Esophagus muscularis mucosa (tissue), 4 donors: ENCODE results near the gene WFDC13. TPM values are rescaled to one million over a fixed set of nuclear protein-coding genes. Genes with fewer than 3 reads are reported as not detected.
"Not testable (repeated sequence)": the region's sequence is repeated elsewhere in the genome, so short reads cannot be mapped to it uniquely, and the experiment has no call there.

ENCODE experiments used
- DNase-seq: peaks from one replicate; pipeline ENCODE4 v3.0.0-alpha.2; 2017; ENCODE audit errors: extremely low spot score
- H3K27ac ChIP-seq, 4 donors: fragments of 200-600 bp; sonication (generic); replicated peaks in 1 of 4; 1 replicate in 3 of 4; 2 replicates in 1 of 4; pipeline ENCODE4 v1.5.1; 2016 to 2019; ENCODE audit warnings: mild to moderate bottlenecking in 1 of 4
- H3K27me3 ChIP-seq, 4 donors: fragments of 200-600 bp; sonication (generic); one replicate each; pipeline versions ENCODE4 v1.5.1 to v1.6.0; 2016 to 2019
- H3K36me3 ChIP-seq, 4 donors: fragments of 200-600 bp; sonication (generic); one replicate each; pipeline ENCODE4 v1.5.1; 2016 to 2019
- H3K4me1 ChIP-seq, 4 donors: fragments of 200-600 bp; sonication (generic); one replicate each; pipeline ENCODE4 v1.5.1; 2016 to 2019
- H3K4me3 ChIP-seq, 4 donors: fragments of 200-600 bp; sonication (generic); 1 replicate in 2 of 4; 2 replicates in 2 of 4; pipeline ENCODE4 v1.5.1; 2016 to 2019; ENCODE audit warnings: mild to moderate bottlenecking in 4 of 4, moderate library complexity in 1 of 4
- H3K9me3 ChIP-seq, 4 donors: fragments of 200-600 bp; sonication (generic); 1 replicate in 3 of 4; 2 replicates in 1 of 4; pipeline ENCODE4 v1.5.1; 2016 to 2019
- EP300 ChIP-seq: sonication (generic); formaldehyde crosslinking; IDR thresholded peaks from one replicate; pipeline ENCODE4 v1.6.1; 2017; ENCODE audit warnings: antibody characterized with exemption
- POLR2A ChIP-seq: fragments of 450-650 bp; IDR thresholded peaks from one replicate; pipeline ENCODE4 v1.6.1; 2017; ENCODE audit warnings: antibody characterized with exemption, moderate library complexity, mild to moderate bottlenecking, low read depth
- POLR2AphosphoS5 ChIP-seq, 2 donors: sonication (generic); formaldehyde crosslinking; IDR thresholded peaks; one replicate each; pipeline ENCODE4 v1.6.1; 2017; ENCODE audit warnings: antibody characterized with exemption in 2 of 2
- WGBS: methylation state at CpG from one replicate; pipeline ENCODE4 v1.1.5; 2018; 5-methylcytosine and 5-hydroxymethylcytosine counted together
- intact Hi-C: fragments of 100-400 bp; cut with DNase I; formaldehyde crosslinking; loops from one replicate; pipeline ENCODE4 v1.15.1; 2023
- total RNA-seq, 4 donors: library from RNA; depleted of rRNA; stranded (reverse); fragments of >200 nt; gene quantifications; one replicate each; pipeline versions ENCODE4 v1.1.0 to v1.2.1, GENCODE V29; 2016
- TF ChIP-seq, protein P1 (sequence below), 3 experiments: fragments of 200-600 bp in 2 of 3; fragments of 450-650 bp in 1 of 3; sonication (generic) in 2 of 3; IDR thresholded peaks; one replicate each; pipeline ENCODE4 v1.5.1; 2017 to 2019; ENCODE audit warnings: antibody characterized with exemption in 3 of 3, mild to moderate bottlenecking in 2 of 3, moderate library complexity in 1 of 3

Gene WFDC13
- total RNA-seq, 4 donors from 2014 or later = not detected

DNA sequence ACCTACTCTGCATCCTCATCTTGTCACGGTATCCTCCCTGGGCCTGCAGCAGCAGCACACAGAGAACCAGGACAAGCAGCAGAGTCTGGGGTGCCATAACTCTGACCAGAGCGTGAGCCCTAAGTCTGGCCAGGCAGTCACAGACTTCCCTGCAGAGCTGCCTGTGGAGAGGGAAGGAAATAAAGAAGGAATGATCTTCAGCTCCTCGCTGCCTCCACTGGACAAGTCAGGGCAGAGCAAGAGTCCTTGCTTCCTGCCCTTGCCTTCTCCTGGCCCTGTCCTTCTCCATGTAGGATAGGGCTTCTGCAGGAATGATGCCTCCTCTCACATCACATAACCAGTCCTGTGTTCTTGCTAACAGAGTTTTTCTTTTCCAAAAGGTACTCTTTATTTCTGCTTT, 15.9 kb upstream of the WFDC13 start:
- no peak overlapping the region for H3K27ac ChIP-seq
- TF ChIP-seq, protein P1, sequence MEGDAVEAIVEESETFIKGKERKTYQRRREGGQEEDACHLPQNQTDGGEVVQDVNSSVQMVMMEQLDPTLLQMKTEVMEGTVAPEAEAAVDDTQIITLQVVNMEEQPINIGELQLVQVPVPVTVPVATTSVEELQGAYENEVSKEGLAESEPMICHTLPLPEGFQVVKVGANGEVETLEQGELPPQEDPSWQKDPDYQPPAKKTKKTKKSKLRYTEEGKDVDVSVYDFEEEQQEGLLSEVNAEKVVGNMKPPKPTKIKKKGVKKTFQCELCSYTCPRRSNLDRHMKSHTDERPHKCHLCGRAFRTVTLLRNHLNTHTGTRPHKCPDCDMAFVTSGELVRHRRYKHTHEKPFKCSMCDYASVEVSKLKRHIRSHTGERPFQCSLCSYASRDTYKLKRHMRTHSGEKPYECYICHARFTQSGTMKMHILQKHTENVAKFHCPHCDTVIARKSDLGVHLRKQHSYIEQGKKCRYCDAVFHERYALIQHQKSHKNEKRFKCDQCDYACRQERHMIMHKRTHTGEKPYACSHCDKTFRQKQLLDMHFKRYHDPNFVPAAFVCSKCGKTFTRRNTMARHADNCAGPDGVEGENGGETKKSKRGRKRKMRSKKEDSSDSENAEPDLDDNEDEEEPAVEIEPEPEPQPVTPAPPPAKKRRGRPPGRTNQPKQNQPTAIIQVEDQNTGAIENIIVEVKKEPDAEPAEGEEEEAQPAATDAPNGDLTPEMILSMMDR (IDR thresholded peaks at IDR 0.05) = no peak
- TF ChIP-seq POLR2A (no peak), POLR2AphosphoS5 (IDR thresholded peaks at IDR 0.05) (no peak), EP300 (no peak)
- intact Hi-C loops = no loop called here
- no peaks in the 10 kb centered on the region for H3K4me1 ChIP-seq
- H3K4me3 ChIP-seq = no peak overlapping the region
- no peak for DNase-seq
- 60% methylated on average over 3 of the region's 3 CpGs for WGBS
- no peaks in the 10 kb centered on the region for H3K36me3 ChIP-seq
- H3K27me3 ChIP-seq = peaks cover 0 to 18% (median 0%) of the 10 kb centered on the region in 4 donors
- H3K9me3 ChIP-seq = peaks cover 0 to 8% (median 1%) of the 10 kb centered on the region in 4 donors

DNA sequence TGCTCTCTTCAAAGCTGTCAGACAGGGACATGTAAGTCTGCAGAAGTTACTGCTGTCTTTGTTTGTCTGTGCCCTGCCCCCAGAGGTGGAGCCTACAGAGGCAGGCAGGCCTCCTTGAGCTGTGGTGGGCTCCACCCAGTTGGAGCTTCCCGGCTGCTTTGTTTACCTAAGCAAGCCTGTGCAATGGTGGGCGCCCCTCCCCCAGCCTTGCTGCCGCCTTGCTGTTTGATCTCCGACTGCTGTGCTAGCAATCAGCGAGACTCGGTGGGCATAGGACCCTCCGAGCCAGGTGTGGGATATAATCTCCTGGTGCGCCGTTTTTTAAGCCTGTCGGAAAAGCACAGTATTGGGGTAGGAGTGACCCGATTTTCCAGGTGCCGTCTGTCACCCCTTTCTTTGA, 8.5 kb upstream of the WFDC13 start:
- H3K27me3 ChIP-seq, intact Hi-C loops, H3K4me3 ChIP-seq, DNase-seq, H3K36me3 ChIP-seq, H3K9me3 ChIP-seq, H3K4me1 ChIP-seq, H3K27ac ChIP-seq: not testable (repeated sequence)
- 88% methylated on average over 11 of the region's 12 CpGs for WGBS

DNA sequence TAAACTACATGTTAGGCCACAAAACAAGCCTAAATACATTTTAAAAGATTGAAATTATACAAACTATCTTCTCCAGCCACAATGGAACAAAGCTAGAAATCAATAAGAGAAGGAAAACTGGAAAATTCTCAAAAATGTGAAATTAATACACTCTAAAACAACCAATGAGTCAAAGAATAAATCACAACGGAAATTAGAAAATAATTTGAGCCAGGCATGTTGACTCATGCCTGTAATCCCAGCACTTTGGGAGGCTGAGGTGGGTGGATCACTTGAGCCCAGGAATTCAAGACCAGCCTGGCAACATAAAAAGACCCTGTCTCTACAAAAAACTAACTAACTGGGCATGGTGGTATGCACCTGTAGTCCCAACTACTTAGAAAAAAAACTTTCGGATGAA, 6.3 kb upstream of the WFDC13 start:
- no peaks in the 10 kb centered on the region for H3K4me1 ChIP-seq
- intact Hi-C loops = no loop called here
- H3K4me3 ChIP-seq = no peak overlapping the region
- 83% methylated on average over 2 of the region's 2 CpGs for WGBS
- H3K36me3 ChIP-seq = no peaks in the 10 kb centered on the region
- no peak for DNase-seq
- H3K9me3 ChIP-seq = no peaks in the 10 kb centered on the region
- TF ChIP-seq POLR2AphosphoS5 (IDR thresholded peaks at IDR 0.05) = no peak
- TF ChIP-seq POLR2A = no peak
- no peak for TF ChIP-seq EP300
- TF ChIP-seq, protein P1 (IDR thresholded peaks at IDR 0.05) = no peak
- no peak overlapping the region for H3K27ac ChIP-seq
- no peaks in the 10 kb centered on the region for H3K27me3 ChIP-seq

DNA sequence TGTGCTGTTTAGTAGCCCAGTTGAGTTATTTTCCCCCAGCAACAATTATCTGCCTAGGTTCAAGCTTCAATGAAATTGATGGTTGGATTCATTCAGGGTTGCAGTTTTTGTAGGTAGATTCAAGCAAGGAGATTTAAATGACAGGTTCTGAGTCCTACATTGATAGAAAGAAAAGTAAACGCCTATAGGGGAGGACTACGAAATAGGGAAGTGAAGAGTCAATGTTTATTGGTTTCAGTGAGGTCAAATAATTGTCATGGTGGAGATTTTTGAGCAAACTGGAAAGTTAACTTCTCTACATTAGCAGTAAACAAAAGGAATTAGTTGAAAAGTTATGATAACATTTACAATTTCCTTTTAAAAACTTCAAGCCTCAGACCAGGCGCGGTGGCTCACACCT, 734 bp upstream of the WFDC13 start:
- intact Hi-C loops = no loop called here
- no peak overlapping the region for H3K4me3 ChIP-seq
- no peaks in the 10 kb centered on the region for H3K9me3 ChIP-seq
- no peak overlapping the region for H3K27ac ChIP-seq
- no peaks in the 10 kb centered on the region for H3K4me1 ChIP-seq
- 70% methylated on average over 4 of the region's 4 CpGs for WGBS
- TF ChIP-seq, protein P1 (IDR thresholded peaks at IDR 0.05) = no peak
- no peak for TF ChIP-seq POLR2AphosphoS5 (IDR thresholded peaks at IDR 0.05)
- TF ChIP-seq POLR2A = no peak
- TF ChIP-seq EP300 = no peak
- H3K27me3 ChIP-seq = no peaks in the 10 kb centered on the region
- peak; percentile 77 for DNase-seq
- H3K36me3 ChIP-seq = no peaks in the 10 kb centered on the region

DNA sequence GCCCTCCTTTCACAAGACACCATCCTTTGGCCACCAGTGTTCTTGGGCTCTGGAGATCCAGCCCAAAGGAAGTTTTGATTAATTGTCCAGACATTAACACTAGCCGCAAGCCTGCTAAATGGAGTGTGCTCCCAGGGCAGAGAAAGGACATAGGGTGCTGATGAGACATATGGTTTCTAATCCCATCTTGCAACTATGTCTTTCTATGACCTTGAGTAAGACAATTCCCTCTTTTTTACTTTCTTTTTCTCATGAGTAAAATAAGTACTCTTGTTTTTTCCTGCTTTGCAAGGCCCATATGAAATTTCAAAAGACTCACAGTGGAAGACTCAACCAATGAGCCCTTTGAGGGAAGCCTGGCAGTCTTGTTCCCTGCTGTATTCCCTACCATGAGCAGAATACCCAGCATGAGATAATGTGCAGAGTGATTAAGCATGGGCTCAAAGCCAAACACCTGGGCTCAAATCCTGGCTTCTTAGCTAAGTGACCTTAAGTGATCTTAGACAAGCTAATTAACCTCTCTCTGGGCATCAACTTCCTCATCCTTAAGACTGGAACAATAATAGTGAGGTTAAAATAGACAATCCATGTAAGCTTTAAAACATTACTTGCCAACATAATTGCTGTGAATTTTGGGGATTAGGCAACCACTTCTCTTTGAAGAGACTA, 3.3 kb downstream of the WFDC13 start, which contains the start of gene WFDC10B:
Gene WFDC10B, minus strand, starts transcription at position 51 of the 669 bp plus-strand sequence. CDS start 19,027 bp downstream, outside the sequence.
- TF ChIP-seq EP300 (no peak), POLR2A (no peak), POLR2AphosphoS5 (IDR thresholded peaks at IDR 0.05) (no peak)
- TF ChIP-seq, protein P1 (IDR thresholded peaks at IDR 0.05) = no peak
- no peaks in the 10 kb centered on the region for H3K4me1 ChIP-seq
- intact Hi-C loops = no loop called here
- whole genome bisulfite sequencing = 77% methylated on average over 1 of the region's 1 CpG
- no peaks in the 10 kb centered on the region for H3K36me3 ChIP-seq
- DNase-seq = no peak
- no peaks in the 10 kb centered on the region for H3K9me3 ChIP-seq
- no peak within 1 kb of the TSS for H3K27ac ChIP-seq
- H3K27me3 ChIP-seq = no peaks in the 10 kb centered on the region
- no peak within 1 kb of the TSS for H3K4me3 ChIP-seq

DNA sequence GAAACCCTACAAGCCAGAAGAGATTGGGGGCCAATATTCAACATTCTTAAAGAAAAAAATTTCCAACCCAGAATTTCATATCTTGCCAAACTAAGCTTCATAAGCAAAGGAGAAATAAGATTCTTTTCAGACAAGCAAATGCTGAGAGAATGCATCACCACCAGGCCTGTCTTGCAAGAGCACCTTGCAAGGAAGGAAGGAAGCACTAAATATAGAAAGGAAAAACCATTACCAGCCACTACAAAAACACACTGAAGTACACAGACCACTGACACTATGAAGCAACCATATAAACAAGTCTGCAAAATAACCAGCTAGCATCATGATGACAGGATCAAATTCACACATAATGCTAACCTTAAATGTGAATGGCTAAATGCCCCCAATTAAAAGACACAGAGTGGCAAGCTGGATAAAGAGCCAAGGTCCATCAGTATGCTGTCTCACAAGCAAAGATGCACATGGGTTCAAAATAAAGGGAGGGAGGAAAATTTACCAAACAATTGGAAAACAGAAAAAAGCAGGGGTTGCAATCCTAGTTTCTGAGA, 14.4 kb downstream of the WFDC13 start:
- peaks cover 0 to 11% (median 0%) of the 10 kb centered on the region in 4 donors for H3K27me3 ChIP-seq

More for the DNA sequence above, 14.4 kb downstream of the WFDC13 start:
- H3K4me3 ChIP-seq, H3K4me1 ChIP-seq, H3K27ac ChIP-seq, H3K36me3 ChIP-seq, H3K9me3 ChIP-seq, DNase-seq, intact Hi-C loops: not testable (repeated sequence)
